ENCODE results near the gene IMPA2. TPM values are rescaled to one million over a fixed set of nuclear protein-coding genes. Genes with fewer than 3 reads are reported as not detected.

IMPA2 gene
- total RNA-seq, 1 donor from 2014 or later = 41.9 TPM

DNA sequence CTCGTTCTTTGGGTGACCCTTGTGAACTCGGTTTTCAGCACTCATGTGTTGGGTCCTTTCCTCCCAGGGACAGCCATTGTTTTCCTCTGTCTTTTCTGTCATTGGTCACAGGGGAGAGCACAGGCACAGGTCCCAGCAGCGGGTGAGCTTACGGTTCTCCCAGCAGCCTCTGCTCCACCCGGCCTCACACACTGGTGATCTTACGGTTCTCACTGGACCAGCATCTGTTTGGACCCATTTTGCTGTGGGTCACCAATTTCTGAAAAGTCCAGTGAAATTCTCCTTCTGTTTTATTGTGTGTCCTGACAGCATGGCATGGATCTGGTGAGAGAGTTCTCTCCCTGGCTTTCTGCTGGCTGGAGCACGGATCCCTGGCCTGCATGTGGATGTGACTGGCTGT, 62.5 kb downstream of the IMPA2 start:
- H3K9ac ChIP-seq = no peak overlapping the region
- no peaks in the 10 kb centered on the region for H4K20me1 ChIP-seq (ENCODE audit: low read depth)
- TF ChIP-seq, protein P1, sequence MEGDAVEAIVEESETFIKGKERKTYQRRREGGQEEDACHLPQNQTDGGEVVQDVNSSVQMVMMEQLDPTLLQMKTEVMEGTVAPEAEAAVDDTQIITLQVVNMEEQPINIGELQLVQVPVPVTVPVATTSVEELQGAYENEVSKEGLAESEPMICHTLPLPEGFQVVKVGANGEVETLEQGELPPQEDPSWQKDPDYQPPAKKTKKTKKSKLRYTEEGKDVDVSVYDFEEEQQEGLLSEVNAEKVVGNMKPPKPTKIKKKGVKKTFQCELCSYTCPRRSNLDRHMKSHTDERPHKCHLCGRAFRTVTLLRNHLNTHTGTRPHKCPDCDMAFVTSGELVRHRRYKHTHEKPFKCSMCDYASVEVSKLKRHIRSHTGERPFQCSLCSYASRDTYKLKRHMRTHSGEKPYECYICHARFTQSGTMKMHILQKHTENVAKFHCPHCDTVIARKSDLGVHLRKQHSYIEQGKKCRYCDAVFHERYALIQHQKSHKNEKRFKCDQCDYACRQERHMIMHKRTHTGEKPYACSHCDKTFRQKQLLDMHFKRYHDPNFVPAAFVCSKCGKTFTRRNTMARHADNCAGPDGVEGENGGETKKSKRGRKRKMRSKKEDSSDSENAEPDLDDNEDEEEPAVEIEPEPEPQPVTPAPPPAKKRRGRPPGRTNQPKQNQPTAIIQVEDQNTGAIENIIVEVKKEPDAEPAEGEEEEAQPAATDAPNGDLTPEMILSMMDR (IDR thresholded peaks at IDR 0.05) = no peak
- TF ChIP-seq EZH2 (IDR thresholded peaks at IDR 0.05) = no peak
- no peak for TF ChIP-seq EZH2phosphoT487 (IDR thresholded peaks at IDR 0.05)
- H3K4me1 ChIP-seq = no peaks in the 10 kb centered on the region
- H3K4me2 ChIP-seq = no peak overlapping the region
- H3K9me3 Mint-ChIP-seq = no peaks in the 10 kb centered on the region
- no peak overlapping the region for H3K4me3 ChIP-seq
- H3K79me2 ChIP-seq (ENCODE audit: low read depth) = no peaks in the 10 kb centered on the region
- no peaks in the 10 kb centered on the region for H3K27me3 Mint-ChIP-seq (ENCODE audit: insufficient read depth, low read depth)
- H3K27ac ChIP-seq = no peak overlapping the region
- peak overlapping the region; percentile 17 for H2AFZ ChIP-seq (replicated peaks)
- H3K27ac Mint-ChIP-seq = no peak overlapping the region
- no peaks in the 10 kb centered on the region for H3K9me3 ChIP-seq (ENCODE audit: low read depth)
- no peak for DNase-seq (ENCODE audit: low spot score)
- no peaks in the 10 kb centered on the region for H3K4me1 Mint-ChIP-seq
- H3K36me3 Mint-ChIP-seq = no peaks in the 10 kb centered on the region
- H3K27me3 ChIP-seq = peaks cover 11% of the 10 kb centered on the region
- no peaks in the 10 kb centered on the region for H3K36me3 ChIP-seq
- no peaks in the 10 kb centered on the region for H3F3A ChIP-seq (ENCODE audit: low read depth)
- H3K4me3 Mint-ChIP-seq = no peak overlapping the region

DNA sequence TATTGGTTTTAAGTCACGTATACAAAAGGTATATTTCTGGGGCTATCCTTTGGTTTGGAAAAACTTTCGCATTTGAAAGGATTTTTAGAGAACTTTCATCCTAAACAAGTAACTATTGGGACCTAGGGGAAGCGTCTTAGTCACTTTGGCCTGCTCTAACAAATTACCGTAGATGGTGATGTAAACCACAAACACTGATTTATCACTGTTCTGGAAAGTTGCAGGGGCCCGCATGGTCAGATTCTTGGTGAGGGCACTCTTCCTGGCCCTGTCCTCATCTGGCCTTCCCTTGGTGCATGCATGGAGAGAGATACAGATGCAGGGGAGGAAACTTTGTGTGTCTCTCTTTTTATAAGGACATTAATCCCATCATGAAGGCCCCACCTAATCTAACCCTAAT, 63.3 kb downstream of the IMPA2 start:
- H3K9ac ChIP-seq = no peak overlapping the region
- no peaks in the 10 kb centered on the region for H3K9me3 Mint-ChIP-seq

GRCh38 chr18:12046046-12046750, 64.9 kb downstream of the IMPA2 start:
- no peak overlapping the region for H3K27ac Mint-ChIP-seq
- H3K36me3 Mint-ChIP-seq = no peaks in the 10 kb centered on the region
- TF ChIP-seq, protein P1 (IDR thresholded peaks at IDR 0.05) = no peak

More for the DNA sequence above, 63.3 kb downstream of the IMPA2 start:
- Histone ChIP-seq H3K79me2 (ENCODE audit: low read depth) (no peaks in the 10 kb centered on the region), H3K4me2 (no peak overlapping the region), H3K4me3 (no peak overlapping the region), H3K4me1 (no peaks in the 10 kb centered on the region), H2AFZ (replicated peaks) (no peak overlapping the region), H4K20me1 (ENCODE audit: low read depth) (no peaks in the 10 kb centered on the region), H3K9me3 (ENCODE audit: low read depth) (no peaks in the 10 kb centered on the region), H3F3A (ENCODE audit: low read depth) (no peaks in the 10 kb centered on the region), H3K27ac (no peak overlapping the region), H3K27me3 (peaks cover 9% of the 10 kb centered on the region), H3K36me3 (no peaks in the 10 kb centered on the region)
- Mint-ChIP-seq H3K27ac (no peak overlapping the region), H3K36me3 (no peaks in the 10 kb centered on the region), H3K27me3 (ENCODE audit: insufficient read depth, low read depth) (no peaks in the 10 kb centered on the region), H3K4me1 (no peaks in the 10 kb centered on the region), H3K4me3 (no peak overlapping the region)
- no peak for TF ChIP-seq EZH2phosphoT487 (IDR thresholded peaks at IDR 0.05)
- no peak for TF ChIP-seq EZH2 (IDR thresholded peaks at IDR 0.05)
- TF ChIP-seq, protein P1 (IDR thresholded peaks at IDR 0.05) = no peak
- no peak for DNase-seq (ENCODE audit: low spot score)

More at GRCh38 chr18:12046046-12046750, 64.9 kb downstream of the IMPA2 start:
- Histone ChIP-seq H3K79me2 (ENCODE audit: low read depth) (no peaks in the 10 kb centered on the region), H3F3A (ENCODE audit: low read depth) (no peaks in the 10 kb centered on the region), H3K4me2 (no peak overlapping the region), H2AFZ (replicated peaks) (no peak overlapping the region), H3K9me3 (ENCODE audit: low read depth) (no peaks in the 10 kb centered on the region), H3K4me3 (no peak overlapping the region), H3K27ac (no peak overlapping the region), H4K20me1 (ENCODE audit: low read depth) (no peaks in the 10 kb centered on the region), H3K27me3 (no peaks in the 10 kb centered on the region), H3K4me1 (no peaks in the 10 kb centered on the region), H3K36me3 (no peaks in the 10 kb centered on the region), H3K9ac (no peak overlapping the region)
- Mint-ChIP-seq H3K4me3 (no peak overlapping the region), H3K27me3 (ENCODE audit: insufficient read depth, low read depth) (no peaks in the 10 kb centered on the region), H3K9me3 (no peaks in the 10 kb centered on the region), H3K4me1 (peaks cover 2% of the 10 kb centered on the region)
- no peak for DNase-seq (ENCODE audit: low spot score)

Measured in neural progenitor cell (in vitro differentiated cells).